Suppressor macrophage (primary cell): ENCODE results near the gene SPHK1.

ENCODE experiments used
- DNase-seq, 4 experiments: peaks; one replicate each; pipeline ENCODE4 v3.0.0-alpha.2; 2020 to 2022

SPHK1 gene

GRCh38 chr17:76434870-76435269 lies 50.5 kb downstream of the SPHK1 start:
- no peak for DNase-seq

GRCh38 chr17:76435751-76436150 lies 51.3 kb downstream of the SPHK1 start:
- DNase-seq: no peak
